T-helper 22 cell (primary cell): ENCODE results near the gene DNASE2.
"Not testable (repeated sequence)": the region's sequence is repeated elsewhere in the genome, so short reads cannot be mapped to it uniquely, and the experiment has no call there.

Experiments
- DNase-seq: peaks from one replicate; pipeline ENCODE4 v3.0.0-alpha.2; 2020; ENCODE audit warnings: low read depth

Gene DNASE2

DNA sequence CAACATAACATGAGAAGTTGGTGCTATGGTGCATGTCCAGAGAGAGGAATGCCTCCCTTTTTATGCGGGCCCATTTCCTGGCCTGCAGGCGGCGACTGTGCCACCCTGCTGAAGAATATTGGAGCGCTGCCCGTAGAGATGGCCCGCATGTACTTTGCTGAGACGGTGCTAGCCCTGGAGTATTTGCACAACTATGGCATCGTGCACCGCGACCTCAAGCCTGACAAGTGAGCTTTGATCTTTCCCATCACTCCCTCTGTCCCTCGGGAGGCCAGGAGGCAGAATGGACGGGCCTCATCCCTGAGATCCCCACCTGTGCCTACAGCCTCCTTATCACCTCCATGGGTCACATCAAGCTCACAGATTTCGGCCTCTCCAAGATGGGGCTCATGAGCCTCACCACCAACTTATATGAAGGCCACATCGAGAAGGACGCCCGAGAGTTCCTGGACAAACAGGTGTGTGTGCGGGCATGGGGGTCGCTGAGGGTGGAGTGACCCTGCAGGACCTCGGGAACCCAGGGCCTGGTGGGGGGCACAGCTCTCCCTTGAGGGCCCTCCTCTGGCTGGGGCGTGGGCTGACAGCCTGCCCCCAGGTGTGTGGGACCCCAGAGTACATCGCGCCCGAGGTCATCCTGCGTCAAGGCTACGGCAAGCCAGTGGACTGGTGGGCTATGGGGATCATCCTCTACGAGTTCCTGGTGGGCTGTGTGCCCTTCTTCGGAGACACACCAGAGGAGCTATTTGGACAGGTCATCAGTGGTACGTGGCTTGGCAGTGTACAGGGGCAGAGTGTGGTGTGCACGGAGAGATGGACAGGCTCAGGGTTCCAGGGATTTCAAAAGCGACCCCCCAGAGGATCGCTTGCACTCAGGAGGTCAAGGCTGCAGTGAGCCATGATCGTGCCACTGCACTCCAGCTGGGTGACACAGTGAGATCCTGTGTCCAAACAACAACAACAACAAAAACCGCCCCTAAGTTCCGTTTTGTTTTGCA is 16.2 kb downstream of the DNASE2 start:
- no peak for DNase-seq

DNA sequence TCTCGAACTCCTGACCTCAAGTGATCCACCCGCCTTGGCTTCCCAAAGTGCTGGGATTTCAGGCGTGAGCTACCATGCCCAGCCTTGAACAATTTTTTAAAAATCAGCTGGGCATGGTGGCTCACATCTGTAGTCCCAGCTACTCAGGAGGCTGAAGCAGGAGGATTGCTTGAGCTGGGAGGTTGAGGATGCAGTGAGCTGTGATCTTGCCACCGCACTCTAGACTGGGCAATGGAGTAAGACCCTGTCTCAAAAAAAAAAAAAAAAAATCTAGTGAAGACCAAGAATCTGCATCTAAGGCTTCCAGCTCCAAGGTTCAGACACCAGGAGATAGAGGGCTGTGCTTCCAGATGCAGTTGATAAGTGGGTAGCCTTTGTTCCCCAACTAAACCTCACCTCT is 17.1 kb downstream of the DNASE2 start:
- DNase-seq = no peak

DNA sequence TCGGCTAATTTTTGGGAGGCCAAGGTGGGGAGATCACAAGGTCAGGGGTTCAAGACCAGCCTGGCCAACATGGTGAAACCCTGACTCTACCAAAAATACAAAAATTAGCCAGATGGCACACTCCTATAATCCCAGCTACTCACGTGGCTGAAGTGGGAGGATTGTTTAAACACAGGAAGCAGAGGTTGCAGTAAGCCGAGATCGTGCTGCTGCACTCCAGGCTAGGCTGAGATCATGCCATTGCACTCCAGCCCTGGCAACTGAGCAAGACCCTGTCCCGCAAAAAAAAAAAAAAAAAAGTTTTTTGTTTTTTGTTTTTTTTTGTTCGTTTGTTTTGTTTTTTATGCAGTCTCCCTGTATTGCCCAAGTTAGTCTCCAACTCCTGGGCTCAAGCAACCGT is 21.7 kb downstream of the DNASE2 start:
- no peak for DNase-seq

DNA sequence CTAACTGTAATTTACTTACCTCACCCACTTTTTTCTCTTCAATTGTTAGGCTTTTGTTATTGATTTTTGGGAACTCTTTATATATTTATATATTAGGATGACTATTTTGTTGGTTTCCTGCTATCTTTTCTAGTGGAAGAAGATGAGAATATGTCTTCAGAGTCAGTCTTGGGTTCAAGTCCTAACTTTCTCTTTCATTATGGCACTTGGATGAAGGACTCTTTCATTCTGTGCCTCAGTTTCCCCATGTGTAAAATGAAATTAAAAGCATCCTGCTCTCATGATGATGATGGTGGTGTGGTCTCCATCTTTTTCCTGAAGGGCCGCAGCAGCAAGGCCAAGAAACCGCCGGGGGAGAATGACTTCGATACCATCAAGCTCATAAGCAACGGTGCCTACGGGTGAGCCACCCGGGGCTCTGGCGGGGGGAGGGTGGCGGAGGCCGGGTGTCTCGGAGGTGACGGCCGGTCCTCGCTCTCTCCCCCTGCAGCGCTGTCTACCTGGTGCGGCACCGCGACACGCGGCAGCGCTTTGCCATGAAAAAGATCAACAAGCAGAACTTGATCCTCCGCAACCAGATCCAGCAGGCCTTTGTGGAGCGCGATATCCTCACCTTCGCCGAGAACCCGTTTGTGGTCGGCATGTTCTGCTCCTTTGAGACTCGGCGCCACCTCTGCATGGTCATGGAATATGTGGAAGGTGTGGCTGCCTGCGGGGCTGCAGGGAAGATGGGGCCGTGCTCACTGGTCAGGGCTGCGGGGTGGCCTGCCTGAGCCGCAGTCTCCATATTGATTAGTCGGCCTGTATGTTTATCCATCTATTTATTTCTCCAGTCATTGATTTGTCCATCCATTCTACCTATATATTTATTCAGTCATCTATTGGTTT is 23.0 kb downstream of the DNASE2 start:
- no peak for DNase-seq

DNA sequence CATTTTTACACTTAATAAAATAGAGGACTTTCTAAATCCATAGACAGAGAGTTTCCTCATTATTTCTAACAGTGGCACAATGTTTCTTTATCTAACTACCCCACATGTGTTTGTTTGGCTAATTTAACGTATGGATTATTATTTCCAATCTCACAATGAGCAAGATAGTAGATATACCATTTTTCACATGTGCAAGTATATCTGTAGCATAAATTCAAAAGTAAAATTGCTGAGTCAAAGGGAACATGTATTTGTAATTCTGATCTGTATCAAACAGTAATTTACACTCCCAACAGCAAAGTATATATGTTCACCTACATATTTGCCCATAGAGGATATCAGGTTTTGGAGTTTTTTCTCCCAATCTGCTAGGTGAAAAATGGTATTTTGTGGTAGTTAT is 24.6 kb downstream of the DNASE2 start:
- no peak for DNase-seq

DNA sequence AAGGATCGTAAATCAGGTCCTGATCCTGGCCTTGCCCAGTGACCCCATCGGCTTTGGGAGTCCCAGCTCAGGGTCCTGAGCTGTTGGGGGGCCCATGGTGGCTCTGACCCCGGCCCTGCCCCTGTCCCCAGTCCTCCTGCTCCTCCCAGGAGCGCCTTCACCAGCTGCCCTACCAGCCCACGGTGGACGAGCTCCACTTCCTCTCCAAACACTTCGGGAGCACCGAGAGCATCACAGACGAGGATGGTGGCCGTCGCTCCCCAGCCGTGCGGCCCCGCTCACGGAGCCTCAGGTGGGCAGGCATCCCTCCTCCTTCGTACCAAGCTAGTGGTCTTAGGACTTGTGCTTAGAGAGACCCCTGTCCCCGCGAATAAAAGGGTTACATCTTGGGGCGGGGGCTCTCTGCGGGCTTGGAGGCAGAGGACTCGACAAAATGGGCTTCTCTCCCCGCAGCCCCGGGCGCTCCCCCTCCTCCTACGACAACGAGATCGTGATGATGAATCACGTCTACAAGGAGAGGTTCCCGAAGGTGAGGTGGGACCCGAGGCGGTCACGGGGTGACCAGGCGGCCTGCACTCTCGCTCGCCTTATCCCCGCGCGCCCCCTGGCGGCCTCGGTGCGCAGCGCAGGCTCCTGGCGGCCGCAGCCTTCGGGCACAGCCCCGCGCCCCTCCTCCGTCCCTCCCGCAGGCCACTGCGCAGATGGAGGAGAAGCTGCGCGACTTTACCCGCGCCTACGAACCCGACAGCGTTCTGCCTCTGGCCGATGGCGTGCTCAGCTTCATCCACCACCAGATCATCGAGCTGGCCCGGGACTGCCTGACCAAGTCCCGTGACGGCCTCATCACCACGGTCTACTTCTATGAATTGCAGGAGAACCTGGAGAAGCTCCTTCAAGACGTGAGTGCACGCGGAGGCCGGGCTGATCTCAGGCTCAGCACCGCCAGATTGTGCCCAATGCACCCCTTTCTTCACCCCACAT is 33.8 kb downstream of the DNASE2 start:
- DNase-seq = peak; percentile 53

DNA sequence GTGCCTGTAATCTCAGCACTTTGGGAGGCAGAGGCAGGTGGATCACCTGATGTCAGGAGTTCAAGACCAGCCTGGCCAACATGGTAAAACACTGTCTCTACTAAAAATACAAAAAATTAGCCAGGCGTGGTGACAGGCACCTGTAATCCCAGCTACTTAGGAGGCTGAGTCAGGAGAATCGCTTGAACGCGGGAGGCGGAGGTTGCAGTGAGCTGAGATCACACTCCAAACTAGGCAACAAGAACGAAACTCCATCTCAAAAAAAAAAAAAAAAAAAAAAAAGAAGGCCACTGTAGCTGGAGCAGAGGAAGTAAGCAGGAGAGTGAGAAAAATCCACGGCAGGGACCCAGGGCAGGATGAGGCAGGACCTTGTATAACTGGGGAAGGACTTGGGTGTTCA is 34.6 kb downstream of the DNASE2 start:
- not testable (repeated sequence) for DNase-seq

DNA sequence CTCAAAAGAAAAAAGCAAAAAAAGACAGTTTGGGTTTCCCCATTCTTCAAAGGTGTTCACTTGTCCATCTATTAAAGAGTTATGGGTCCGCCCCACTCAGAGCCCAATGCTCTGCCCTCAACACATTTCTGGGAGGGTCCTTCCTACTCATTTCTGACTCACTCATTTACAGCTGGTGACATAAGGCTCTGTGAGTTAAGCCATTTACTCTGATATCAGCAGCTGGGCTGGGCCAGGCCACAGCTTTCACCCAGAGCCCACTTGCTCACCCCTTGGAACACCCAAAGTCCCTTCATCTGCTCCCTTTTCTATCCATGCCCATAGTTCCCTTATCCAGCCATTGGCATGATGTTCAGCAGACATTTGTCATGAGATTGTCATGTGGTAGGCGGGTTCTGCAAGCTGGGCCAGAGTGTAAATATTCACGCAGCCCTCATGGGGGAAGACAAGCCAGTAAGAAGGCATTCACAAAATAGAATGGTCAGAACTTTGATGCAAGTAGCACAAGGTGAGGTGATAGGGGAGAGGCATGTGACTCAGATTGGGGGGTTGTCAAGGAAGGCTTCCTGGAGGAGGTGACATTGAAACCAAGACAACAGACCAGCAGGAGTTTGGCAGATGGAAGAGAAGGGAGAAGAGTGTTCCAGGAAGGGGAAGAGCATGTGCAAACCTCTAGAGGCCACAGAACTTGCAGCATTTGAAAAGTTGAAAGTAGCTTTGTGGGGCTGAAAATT is 37.1 kb downstream of the DNASE2 start:
- DNase-seq = no peak

DNA sequence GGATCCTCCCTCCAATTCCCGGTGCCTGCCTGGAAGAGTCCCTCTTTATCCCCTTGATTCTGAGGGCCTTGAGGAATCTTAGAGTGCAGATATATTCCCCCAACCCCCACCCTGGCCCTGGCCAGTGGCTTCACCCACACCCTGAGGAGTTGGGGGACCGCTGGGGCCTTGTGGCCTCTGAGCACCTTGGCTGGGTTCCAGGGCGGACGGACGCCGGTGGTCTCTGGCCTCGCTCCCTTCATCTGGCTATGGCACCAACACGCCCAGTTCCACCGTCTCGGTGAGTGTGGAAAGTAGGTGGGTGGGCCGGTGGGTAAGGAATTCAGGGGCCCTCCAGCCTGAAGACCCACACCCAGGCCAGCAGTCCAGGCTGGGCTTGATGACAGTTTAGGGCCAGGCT is 37.9 kb downstream of the DNASE2 start:
- DNase-seq = no peak

DNA sequence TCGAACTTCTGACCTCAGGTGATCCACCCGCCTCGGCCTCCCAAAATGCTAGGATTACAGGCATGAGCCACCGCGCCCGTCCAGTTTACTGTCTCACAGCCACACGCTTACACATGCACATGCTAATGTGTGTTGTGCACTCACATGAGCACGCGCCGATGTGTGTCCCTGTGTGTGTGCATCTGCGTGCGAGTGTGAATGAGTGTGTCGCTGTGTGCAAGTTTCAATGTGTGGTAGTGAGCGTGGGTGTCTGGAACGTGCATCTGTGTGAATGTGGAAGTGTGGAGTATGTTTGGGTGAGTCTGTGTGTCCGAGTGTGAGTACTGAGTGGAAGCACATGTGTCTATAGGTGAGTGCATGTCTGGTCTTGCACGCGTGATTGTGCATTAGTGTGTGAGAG is 38.7 kb downstream of the DNASE2 start:
- no peak for DNase-seq

DNA sequence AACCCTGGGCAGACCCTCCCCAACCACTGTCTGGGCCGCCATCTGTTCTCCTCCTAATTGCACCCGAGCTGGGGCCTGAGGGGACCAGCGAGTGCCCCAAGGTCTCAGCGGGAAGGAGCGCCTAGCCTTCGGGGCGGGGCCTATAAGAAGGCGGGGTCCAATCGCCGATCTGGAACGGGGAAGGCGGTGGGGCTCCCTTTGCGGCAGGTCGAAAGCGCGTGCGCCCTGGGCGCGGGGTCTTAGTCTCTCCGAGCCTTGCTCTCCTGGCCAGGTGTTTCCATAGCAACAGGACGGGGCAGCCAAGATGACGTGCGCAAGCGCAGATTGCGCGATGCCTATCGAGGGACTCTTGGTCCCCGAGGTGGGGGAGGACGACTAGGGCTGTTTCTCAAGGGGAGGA is 40.2 kb downstream of the DNASE2 start:
- no peak for DNase-seq

DNA sequence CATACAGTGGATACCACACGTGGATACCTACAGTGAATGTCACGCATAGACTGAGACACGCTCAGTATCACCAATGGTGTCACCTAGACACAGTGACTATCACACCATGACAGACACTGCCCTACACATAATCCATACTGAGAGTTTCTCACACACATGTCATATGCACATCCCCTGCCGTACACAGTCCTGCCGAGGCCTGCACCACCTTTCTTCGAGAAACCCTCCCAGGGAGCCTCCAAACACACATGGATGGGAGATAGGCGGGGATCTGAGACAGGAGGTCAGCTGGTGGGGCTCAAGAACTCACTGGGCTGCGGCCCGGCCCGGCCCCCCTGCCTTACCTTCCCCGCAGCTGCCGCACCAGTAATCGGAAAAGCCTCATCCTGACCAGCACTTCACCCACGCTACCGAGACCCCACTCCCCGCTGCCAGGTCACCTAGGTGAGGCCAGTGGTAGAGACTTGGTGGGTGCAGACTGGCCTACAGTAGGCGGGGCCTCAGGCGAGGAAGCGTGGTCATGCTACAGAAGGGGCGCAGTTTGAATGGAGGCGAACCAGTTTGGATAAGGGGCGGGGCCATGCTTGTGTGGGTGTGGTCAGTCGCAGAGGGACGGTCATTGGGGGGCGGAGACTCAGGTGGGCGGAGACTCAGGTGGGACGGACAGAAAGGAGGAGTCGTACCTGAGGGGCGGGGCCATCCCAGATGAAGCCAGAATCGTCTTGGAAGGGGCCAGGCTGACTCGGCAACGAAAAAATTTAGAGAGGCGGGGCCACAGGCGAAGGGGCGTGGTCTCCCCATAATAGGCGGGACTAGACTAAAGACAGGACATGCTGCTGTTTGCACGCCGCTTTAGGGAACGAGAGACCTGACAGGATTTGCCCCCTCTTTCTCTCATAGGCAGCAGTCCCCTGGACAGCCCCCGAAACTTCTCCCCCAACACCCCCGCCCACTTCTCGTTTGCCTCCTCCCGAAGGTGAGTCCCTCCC is 40.9 kb downstream of the DNASE2 start:
- DNase-seq = no peak

DNA sequence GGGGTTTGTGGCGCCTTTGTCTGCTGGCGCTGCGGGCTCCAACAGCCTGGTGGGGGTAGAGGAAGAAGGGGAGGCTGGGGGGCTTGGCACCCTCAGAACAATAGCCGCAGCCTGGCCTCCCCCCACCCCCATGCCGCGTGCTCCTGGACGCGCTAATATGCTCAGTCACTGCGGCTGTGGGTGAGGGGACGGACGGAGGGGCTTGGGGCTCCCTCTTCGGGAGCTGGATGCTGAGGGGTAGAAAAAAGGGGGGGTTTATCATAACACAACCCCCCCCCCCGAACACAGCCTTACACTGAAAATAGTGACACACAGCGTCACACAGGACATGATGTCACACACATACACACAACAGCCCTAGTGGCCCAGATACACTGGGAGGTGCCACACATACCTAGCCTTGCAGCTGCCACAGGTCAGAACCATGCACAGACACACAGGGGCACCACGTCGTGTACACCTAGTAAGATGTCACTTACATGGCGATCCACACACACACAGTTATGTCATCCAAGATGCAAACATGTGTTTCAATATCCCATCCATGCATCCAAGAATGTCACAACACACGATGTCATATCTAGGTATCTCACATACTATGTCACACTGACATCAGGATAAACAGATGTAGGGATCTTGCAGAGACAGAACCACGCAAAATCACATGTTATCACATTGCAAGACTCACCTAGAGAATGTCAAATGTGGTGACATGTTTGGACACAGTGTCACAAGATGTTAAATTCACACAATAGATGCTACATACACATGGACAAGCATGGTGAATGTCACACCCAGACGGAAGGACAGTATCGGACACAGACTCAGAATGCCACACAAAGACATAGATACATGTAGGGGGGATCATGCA is 42.1 kb downstream of the DNASE2 start:
- no peak for DNase-seq

DNA sequence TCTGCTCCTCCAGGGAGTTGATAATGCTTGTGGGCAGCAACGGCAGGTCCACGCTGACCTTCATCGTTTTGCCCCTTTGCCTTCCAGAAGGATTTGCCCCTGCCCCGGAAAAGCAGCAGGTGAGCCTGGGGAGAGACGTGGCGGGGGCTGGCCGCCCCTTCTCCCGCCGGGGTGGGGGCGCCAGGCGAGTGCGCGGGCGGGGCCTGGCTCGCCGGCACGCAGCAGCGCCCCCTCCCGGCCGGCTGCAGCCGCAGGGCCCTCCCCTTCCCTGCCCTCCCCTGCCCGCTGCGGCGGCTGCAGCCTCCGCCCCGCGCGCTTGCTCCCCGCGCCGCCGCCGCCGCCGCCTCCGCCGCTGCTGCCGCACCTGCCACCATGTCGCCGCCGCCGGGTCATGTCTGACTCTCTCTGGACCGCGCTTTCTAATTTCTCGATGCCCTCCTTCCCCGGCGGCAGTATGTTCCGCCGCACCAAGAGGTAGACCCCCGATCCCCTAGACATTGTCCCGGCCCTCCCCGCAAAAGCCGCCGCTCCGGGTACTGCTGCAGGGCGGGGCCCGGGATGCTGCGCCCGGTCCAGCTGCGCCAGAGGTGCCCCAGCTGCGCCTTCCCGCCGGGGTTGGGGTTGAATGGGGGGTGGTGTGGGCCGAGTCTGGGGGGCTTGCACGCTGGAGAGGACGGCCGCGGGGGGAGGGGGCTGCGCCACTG is 42.9 kb downstream of the DNASE2 start, which contains the start of gene MAST1:
Gene MAST1, plus strand, starts transcription at position 334 of the 704 bp plus-strand sequence. Its CDS starts 58 bp downstream, at position 392.
- no peak for DNase-seq

DNA sequence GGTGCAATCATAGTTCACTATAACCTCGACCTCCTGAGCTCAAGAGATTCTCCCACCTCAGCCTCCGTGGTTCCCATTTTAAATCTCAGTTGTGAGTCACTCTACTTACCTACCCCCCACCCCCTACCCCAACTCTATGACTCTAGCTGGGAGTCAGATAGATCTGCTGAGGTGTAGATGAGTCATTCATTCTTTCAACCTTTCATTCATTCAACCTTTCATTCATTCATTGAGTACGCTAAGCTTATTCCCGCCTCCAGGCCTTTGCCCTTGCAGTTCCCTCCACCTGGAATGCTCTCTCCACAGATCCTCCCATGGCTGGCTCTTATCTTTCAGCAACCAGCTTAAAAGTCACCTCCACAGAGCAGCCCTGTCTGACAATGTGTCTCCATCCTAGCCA is 44.0 kb downstream of the DNASE2 start:
- DNase-seq = no peak

DNA sequence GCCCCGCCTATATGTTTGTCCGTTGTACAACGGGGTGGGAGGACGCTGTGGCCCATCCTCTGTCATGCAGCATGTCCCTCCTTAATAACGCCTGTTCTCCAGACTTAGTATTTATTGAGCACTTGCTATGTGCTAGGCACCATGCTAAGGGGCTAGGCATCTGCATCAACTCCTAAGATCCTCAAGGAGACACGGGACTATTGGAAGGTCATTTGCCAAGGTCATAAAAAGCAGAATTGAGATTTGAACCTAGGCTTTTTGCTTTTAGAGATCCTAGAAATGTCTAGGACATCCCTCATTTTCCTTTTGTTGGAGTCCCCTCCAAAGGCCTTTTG is 44.8 kb downstream of the DNASE2 start:
- DNase-seq = no peak

DNA sequence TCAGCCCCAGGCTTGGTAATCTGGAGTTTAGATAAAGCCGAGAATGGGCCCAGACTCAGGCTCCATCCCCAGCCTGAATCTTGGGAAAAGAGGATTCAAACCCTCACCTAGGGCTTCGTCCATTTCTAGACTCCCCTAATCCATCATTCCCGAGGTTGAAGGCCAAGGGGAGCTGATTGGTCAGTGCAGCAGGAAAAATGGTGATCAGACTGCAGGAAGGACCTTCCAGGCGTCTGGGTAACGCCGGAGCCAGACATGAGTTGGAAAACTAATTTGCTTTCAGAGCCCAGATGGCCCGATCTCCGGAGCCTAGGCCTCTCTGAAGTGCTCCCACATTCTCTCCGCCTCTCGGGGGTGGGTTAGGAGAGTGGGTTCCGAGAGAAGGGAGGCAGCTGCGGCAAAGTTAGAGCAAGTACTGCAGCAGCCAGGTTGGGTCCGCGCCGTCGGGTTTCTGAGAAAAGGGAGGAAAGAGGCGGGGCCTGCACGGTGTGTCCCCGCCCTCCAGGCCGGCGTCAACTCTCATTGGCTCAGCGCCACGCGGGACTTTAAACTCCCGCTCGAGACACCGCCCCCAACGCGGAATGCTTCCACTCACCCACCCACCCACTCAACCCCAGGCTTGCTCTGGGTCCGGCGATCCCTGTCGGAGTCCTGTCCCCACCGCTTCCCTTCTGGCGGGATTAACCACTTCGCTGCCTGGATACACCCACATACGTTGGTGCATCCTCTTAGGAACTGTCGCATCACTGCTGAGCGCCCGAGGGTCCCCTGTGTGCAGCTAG is 46.1 kb downstream of the DNASE2 start:
- no peak for DNase-seq
